RWPE2 (cell line): ENCODE results near the gene IL20.

Experiments used
- ATAC-seq: fragments of 200-7000 bp; cut with Tn5 transposase; 3 replicates; pipeline ENCODE4 v1.9.1; 2021; ENCODE audit warnings: low read depth
- DNase-seq: peaks from one replicate; pipeline ENCODE4 v3.0.0-alpha.2; 2020; ENCODE audit warnings: low spot score
- H3K27ac ChIP-seq: fragments of 450-650 bp; 2 replicates; pipeline ENCODE4 v1.5.1; 2017; ENCODE audit warnings: mild to moderate bottlenecking; ENCODE audit not compliant: poor library complexity, severe bottlenecking
- H3K27me3 ChIP-seq: fragments of 250-450 bp; sonication (Bioruptor Pico); 2 replicates; pipeline ENCODE4 v1.5.1; 2021; ENCODE audit warnings: mild to moderate bottlenecking, moderate library complexity; ENCODE audit not compliant: insufficient read depth, poor library complexity, severe bottlenecking
- H3K36me3 ChIP-seq: fragments of 250-450 bp; sonication (Bioruptor Pico); 2 replicates; pipeline ENCODE4 v1.5.1; 2020; ENCODE audit warnings: low read depth, mild to moderate bottlenecking, moderate library complexity
- H3K4me1 ChIP-seq: fragments of 250-450 bp; sonication (Bioruptor Pico); 2 replicates; pipeline ENCODE4 v1.5.1; 2021; ENCODE audit warnings: mild to moderate bottlenecking, moderate library complexity; ENCODE audit not compliant: insufficient read depth, poor library complexity, severe bottlenecking
- H3K4me3 ChIP-seq: fragments of 250-450 bp; sonication (Bioruptor Pico); 2 replicates; pipeline ENCODE4 v1.5.1; 2021; ENCODE audit warnings: mild to moderate bottlenecking, moderate library complexity; ENCODE audit not compliant: severe bottlenecking
- H3K9me3 ChIP-seq: fragments of 250-450 bp; sonication (Bioruptor Pico); 2 replicates; pipeline ENCODE4 v1.5.1; 2021; ENCODE audit warnings: mild to moderate bottlenecking, moderate library complexity; ENCODE audit not compliant: severe bottlenecking
- CTCF ChIP-seq: fragments of 450-650 bp; IDR thresholded peaks from one replicate; pipeline ENCODE4 v1.5.1; 2017; ENCODE audit warnings: mild to moderate bottlenecking, moderate library complexity; ENCODE audit not compliant: poor library complexity, severe bottlenecking

Gene IL20

GRCh38 chr1:206854401-206855129 lies 10.9 kb upstream of the IL20 start:
- peaks cover 3% of the 10 kb centered on the region for H3K4me1 ChIP-seq
- ATAC-seq (no peak), DNase-seq (no peak)
- TF ChIP-seq CTCF: no peak
- H3K9me3 ChIP-seq: peaks cover 4% of the 10 kb centered on the region
- no peak overlapping the region for H3K4me3 ChIP-seq
- H3K36me3 ChIP-seq: no peaks in the 10 kb centered on the region
- H3K27ac ChIP-seq: no peak overlapping the region
- H3K27me3 ChIP-seq: no peaks in the 10 kb centered on the region

- H3K27ac ChIP-seq: no peak overlapping the region
- H3K4me1 ChIP-seq: peaks cover 3% of the 10 kb centered on the region
- DNase-seq (no peak), ATAC-seq (no peak)
- no peak overlapping the region for H3K4me3 ChIP-seq
- H3K9me3 ChIP-seq: peaks cover 4% of the 10 kb centered on the region
- H3K36me3 ChIP-seq: no peaks in the 10 kb centered on the region
- H3K27me3 ChIP-seq: no peaks in the 10 kb centered on the region
- no peak for TF ChIP-seq CTCF
Observed at GRCh38 chr1:206855859-206856258, 9.6 kb upstream of the IL20 start.

- H3K36me3 ChIP-seq: no peaks in the 10 kb centered on the region
- ATAC-seq (no peak), DNase-seq (no peak)
- no peaks in the 10 kb centered on the region for H3K27me3 ChIP-seq
- H3K4me1 ChIP-seq: no peaks in the 10 kb centered on the region
- H3K9me3 ChIP-seq: peaks cover 3% of the 10 kb centered on the region
- no peak for TF ChIP-seq CTCF
- H3K27ac ChIP-seq: no peak overlapping the region
- H3K4me3 ChIP-seq: no peak overlapping the region
Observed at GRCh38 chr1:206856674-206857464, 8.6 kb upstream of the IL20 start.

GRCh38 chr1:206859082-206859521 lies 6.3 kb upstream of the IL20 start:
- Histone ChIP-seq H3K36me3 (no peaks in the 10 kb centered on the region), H3K4me1 (no peaks in the 10 kb centered on the region), H3K9me3 (no peaks in the 10 kb centered on the region), H3K27me3 (no peaks in the 10 kb centered on the region), H3K27ac (no peak overlapping the region), H3K4me3 (no peak overlapping the region)
- TF ChIP-seq CTCF: no peak
- DNase-seq (no peak), ATAC-seq (no peak)
